H1 (cell line): ENCODE measurements around the gene GDE1. TPM values are rescaled to one million over a fixed set of nuclear protein-coding genes. Genes with fewer than 3 reads are reported as not detected.

ENCODE experiments used
- CTCF ChIA-PET: fragments of 300-600 bp; sonication (Branson Sonifier 250); formaldehyde crosslinking; loops from one replicate; lab custom pipeline; 2021; ENCODE audit not compliant: partially characterized antibody; lab: Charles Lee
- POLR2A ChIA-PET: fragments of 300-600 bp; sonication (Branson Sonifier 250); formaldehyde crosslinking; loops from one replicate; lab custom pipeline; 2021; ENCODE audit warnings: inconsistent platforms; ENCODE audit not compliant: partially characterized antibody; lab: Charles Lee
- DNase-seq, 2 experiments: peaks; one replicate each; pipeline versions ENCODE4 v3.0.0 to v3.0.0-alpha.2; 2010 to 2022; ENCODE audit warnings: low spot score in 2 of 2, low read depth in 1 of 2, mixed read lengths in 1 of 2
- FAIRE-seq: peaks from 2 replicates; lab custom pipeline; 2011; peaks lifted over from hg19 to GRCh38; lab: Jason Lieb, UNC
- H2AFZ ChIP-seq: 2 replicates; pipeline ENCODE4 v1.8.1; 2012; ENCODE audit warnings: low read length, inconsistent platforms
- H2AK5ac ChIP-seq: 2 replicates; pipeline ENCODE4 v1.6.1; 2013; ENCODE audit warnings: low read depth, low read length
- H2BK120ac ChIP-seq: replicated peaks from 2 replicates; pipeline ENCODE3; 2013; ENCODE audit warnings: low read depth, low read length, inconsistent platforms
- H2BK12ac ChIP-seq: 2 replicates; pipeline ENCODE4 v1.6.1; 2013; ENCODE audit warnings: low read depth, low read length
- H2BK15ac ChIP-seq: 2 replicates; pipeline ENCODE4 v1.6.1; 2013; ENCODE audit warnings: low read length
- H2BK20ac ChIP-seq: 2 replicates; pipeline ENCODE4 v1.6.1; 2013; ENCODE audit warnings: low read length
- H2BK5ac ChIP-seq: 2 replicates; pipeline ENCODE4 v1.6.1; 2013; ENCODE audit warnings: low read depth, low read length
- H3K14ac ChIP-seq: 2 replicates; pipeline ENCODE4 v1.6.1; 2013; ENCODE audit warnings: inconsistent platforms; ENCODE audit not compliant: insufficient read length
- H3K18ac ChIP-seq: 2 replicates; pipeline ENCODE4 v1.6.1; 2013; ENCODE audit warnings: low read length; ENCODE audit errors: extremely low read depth
- H3K23ac ChIP-seq: 2 replicates; pipeline ENCODE4 v1.6.1; 2013; ENCODE audit warnings: inconsistent platforms; ENCODE audit not compliant: insufficient read length
- H3K23me2 ChIP-seq: 2 replicates; pipeline ENCODE4 v1.6.1; 2013; ENCODE audit warnings: low read depth, low read length
- H3K27ac ChIP-seq: 2 replicates; pipeline ENCODE4 v1.6.1; 2011; ENCODE audit warnings: low read depth, low read length, inconsistent platforms
- H3K27me3 ChIP-seq, 4 experiments: replicated peaks in 1 of 4; 1 replicate in 1 of 4; 2 replicates in 3 of 4; pipeline versions ENCODE4 v1.6.1 to v1.8.1; 2011 to 2013; ENCODE audit warnings: low read length in 3 of 4, mild to moderate bottlenecking in 3 of 4, inconsistent platforms in 2 of 4, mixed read lengths in 2 of 4, moderate library complexity in 1 of 4; ENCODE audit not compliant: control insufficient read depth in 3 of 4, insufficient read depth in 3 of 4; ENCODE audit errors: extremely low read depth in 1 of 4
- H3K36me3 ChIP-seq, 4 experiments: 2 replicates each; pipeline versions ENCODE4 v1.6.1 to v1.8.1; 2011 to 2013; ENCODE audit warnings: mild to moderate bottlenecking in 4 of 4, low read length in 3 of 4, moderate library complexity in 2 of 4, control low read depth in 1 of 4, inconsistent platforms in 1 of 4; ENCODE audit not compliant: insufficient read depth in 4 of 4, control insufficient read depth in 2 of 4
- H3K4ac ChIP-seq: replicated peaks from 2 replicates; pipeline ENCODE3; 2013; ENCODE audit warnings: low read length, low read depth, mixed read lengths, inconsistent platforms; ENCODE audit not compliant: insufficient read length
- H3K4me1 ChIP-seq, 4 experiments: replicated peaks in 1 of 4; 1 replicate in 1 of 4; 2 replicates in 3 of 4; pipeline versions ENCODE4 v1.6.1 to v1.8.1; 2011 to 2013; ENCODE audit warnings: low read length in 3 of 4, inconsistent platforms in 2 of 4, mixed read lengths in 1 of 4; ENCODE audit not compliant: insufficient read depth in 4 of 4, control insufficient read depth in 3 of 4
- H3K4me2 ChIP-seq, 2 experiments: 2 replicates each; pipeline versions ENCODE4 v1.6.1 to v1.8.1; 2011 to 2013; ENCODE audit warnings: low read depth in 2 of 2, low read length in 2 of 2, control low read depth in 1 of 2, inconsistent platforms in 1 of 2, mild to moderate bottlenecking in 1 of 2; ENCODE audit not compliant: insufficient read depth in 1 of 2
- H3K4me3 ChIP-seq, 4 experiments: fragments of 200-600, 300-600 bp in 1 of 4; sonication (generic), shearing (Covaris generic), sonication (Bioruptor Twin) in 1 of 4; 2 replicates each; pipeline versions ENCODE4 v1.5.1 to v1.8.1; 2011 to 2016; ENCODE audit warnings: low read length in 4 of 4, low read depth in 3 of 4, control low read depth in 2 of 4, inconsistent platforms in 2 of 4, mild to moderate bottlenecking in 2 of 4, mixed read lengths in 1 of 4, moderate library complexity in 1 of 4; ENCODE audit not compliant: insufficient read depth in 2 of 4; ENCODE audit errors: extremely low read depth in 1 of 4
- H3K56ac ChIP-seq: replicated peaks from 2 replicates; pipeline ENCODE3; 2013; ENCODE audit warnings: low read depth, mild to moderate bottlenecking, mixed read lengths, low read length, inconsistent platforms; ENCODE audit not compliant: insufficient read length
- H3K79me1 ChIP-seq: 2 replicates; pipeline ENCODE4 v1.6.1; 2013; ENCODE audit warnings: low read depth, low read length, control low read depth
- H3K79me2 ChIP-seq, 2 experiments: 2 replicates each; pipeline versions ENCODE4 v1.6.1 to v1.8.1; 2012 to 2013; ENCODE audit warnings: low read length in 2 of 2, mild to moderate bottlenecking in 2 of 2, inconsistent platforms in 1 of 2; ENCODE audit not compliant: insufficient read depth in 2 of 2, control insufficient read depth in 1 of 2
- H3K9ac ChIP-seq, 4 experiments: replicated peaks in 1 of 4; 1 replicate in 1 of 4; 2 replicates in 3 of 4; pipeline versions ENCODE4 v1.6.1 to v1.8.1; 2011 to 2013; ENCODE audit warnings: low read depth in 3 of 4, low read length in 3 of 4, control low read depth in 2 of 4, mild to moderate bottlenecking in 2 of 4, moderate library complexity in 2 of 4, inconsistent platforms in 1 of 4; ENCODE audit errors: extremely low read depth in 1 of 4
- H3K9me3 ChIP-seq, 2 experiments: 2 replicates each; pipeline versions ENCODE4 v1.6.1 to v1.8.1; 2012 to 2013; ENCODE audit warnings: mild to moderate bottlenecking in 2 of 2, moderate library complexity in 2 of 2, control low read depth in 1 of 2, inconsistent platforms in 1 of 2, low read depth in 1 of 2, low read length in 1 of 2, mixed read lengths in 1 of 2; ENCODE audit not compliant: insufficient read depth in 2 of 2
- H4K20me1 ChIP-seq, 2 experiments: replicated peaks in 1 of 2; 2 replicates each; pipeline versions ENCODE3 to v1.8.1; 2011 to 2013; ENCODE audit warnings: inconsistent platforms in 2 of 2, low read length in 2 of 2, mild to moderate bottlenecking in 1 of 2; ENCODE audit not compliant: insufficient read depth in 2 of 2, control insufficient read depth in 1 of 2
- H4K5ac ChIP-seq: 2 replicates; pipeline ENCODE4 v1.6.1; 2013; ENCODE audit warnings: low read length, low read depth, mixed read lengths, inconsistent platforms; ENCODE audit not compliant: insufficient read length
- H4K8ac ChIP-seq: 2 replicates; pipeline ENCODE4 v1.8.0; 2013; ENCODE audit warnings: mild to moderate bottlenecking, moderate library complexity, low read length, inconsistent platforms; ENCODE audit not compliant: insufficient read depth; ENCODE audit errors: extremely low read depth
- H4K91ac ChIP-seq: replicated peaks from 2 replicates; pipeline ENCODE3; 2013; ENCODE audit warnings: low read length, mixed read lengths, inconsistent platforms; ENCODE audit not compliant: insufficient read length
- CHD2 ChIP-seq: IDR thresholded peaks from 2 replicates; pipeline ENCODE4 v1.6.1; 2012; ENCODE audit warnings: low read length, improper control_type of control experiment
- CREB1 ChIP-seq: IDR thresholded peaks from 2 replicates; pipeline ENCODE4 v1.6.1; 2012; ENCODE audit warnings: inconsistent platforms
- CTBP2 ChIP-seq: IDR thresholded peaks from 2 replicates; pipeline ENCODE4 v1.7.0; 2011; ENCODE audit warnings: borderline replicate concordance, mild to moderate bottlenecking, moderate library complexity, mixed read lengths, low read length; ENCODE audit not compliant: insufficient read depth, insufficient read length
- E2F6 ChIP-seq: IDR thresholded peaks from 2 replicates; pipeline ENCODE4 v1.6.1; 2012; ENCODE audit warnings: inconsistent platforms
- JUN ChIP-seq: IDR thresholded peaks from 2 replicates; pipeline ENCODE4 v1.6.1; 2011; ENCODE audit warnings: low read depth, mild to moderate bottlenecking, improper control_type of control experiment, low read length
- KDM1A ChIP-seq: fragments of 200-600, 300-600 bp; sonication (generic); IDR thresholded peaks from 2 replicates; pipeline ENCODE4 v1.7.1; 2016; ENCODE audit warnings: mild to moderate bottlenecking, low read length, borderline replicate concordance
- KDM4A ChIP-seq: IDR thresholded peaks from one replicate; pipeline ENCODE4 v1.7.1; 2012; ENCODE audit warnings: low read depth, mild to moderate bottlenecking, moderate library complexity, low read length, inconsistent platforms; ENCODE audit not compliant: severe bottlenecking
- MAX ChIP-seq: IDR thresholded peaks from 2 replicates; pipeline ENCODE4 v1.6.1; 2012; ENCODE audit warnings: inconsistent platforms
- NANOG ChIP-seq: IDR thresholded peaks from 2 replicates; pipeline ENCODE4 v1.6.1; 2011; ENCODE audit warnings: low read length, low read depth, mild to moderate bottlenecking, inconsistent platforms; ENCODE audit not compliant: insufficient read depth, poor library complexity, severe bottlenecking
- POLR2AphosphoS5 ChIP-seq: IDR thresholded peaks from 2 replicates; pipeline ENCODE4 v1.6.1; 2011; ENCODE audit warnings: low read depth, low read length
- SIRT6 ChIP-seq: IDR thresholded peaks from one replicate; pipeline ENCODE4 v1.7.1; 2012; ENCODE audit warnings: low read length, inconsistent platforms
- SP4 ChIP-seq: IDR thresholded peaks from 2 replicates; pipeline ENCODE4 v1.6.1; 2012; ENCODE audit warnings: low read length, inconsistent platforms
- TAF1 ChIP-seq: IDR thresholded peaks from 2 replicates; pipeline ENCODE4 v1.6.1; 2011; ENCODE audit warnings: mild to moderate bottlenecking, low read depth, low read length
- TAF7 ChIP-seq: optimal IDR thresholded peaks from 2 replicates; pipeline ENCODE3; 2011; ENCODE audit warnings: low read depth, mild to moderate bottlenecking, inconsistent platforms, low read length, moderate library complexity, borderline replicate concordance
- TBP ChIP-seq: IDR thresholded peaks from 2 replicates; pipeline ENCODE4 v1.6.1; 2011; ENCODE audit warnings: low read depth, low read length, improper control_type of control experiment
- WGBS, 2 experiments: shearing (Covaris generic) in 1 of 2; methylation state at CpG; one replicate each; pipeline versions ENCODE4 v1.1.6 to v1.1.7; 2013 to 2015; ENCODE audit warnings: low lambda C conversion rate in 2 of 2, mixed read lengths in 2 of 2, inconsistent platforms in 1 of 2, low coverage in 1 of 2, missing lambda C conversion rate in 1 of 2; ENCODE audit not compliant: insufficient replicate concordance in 2 of 2, insufficient coverage in 1 of 2, insufficient read length in 1 of 2; ENCODE audit errors: extremely low coverage in 1 of 2, missing lambda C conversion rate in 1 of 2; 5-methylcytosine and 5-hydroxymethylcytosine counted together
- polyA plus RNA-seq, 7 experiments: library from polyadenylated mRNA; depleted of rRNA in 3 of 7; stranded (reverse) in 5 of 7; unstranded in 2 of 7; fragments of >200 nt in 5 of 7; fragments of 200-250 nt in 2 of 7; gene quantifications; 1 replicate in 5 of 7; 2 replicates in 1 of 7; 4 replicates in 1 of 7; pipeline versions ENCODE4 v1.2.1 to v1.2.3, GENCODE V29; 2011 to 2013; ENCODE audit warnings: missing spikeins in 2 of 7, mixed read lengths in 2 of 7
- total RNA-seq: library from RNA; stranded (reverse); fragmentation: NEBNext Ultra II Directional; extraction: Animal tissue kit (Norgen Biotek cat#: 25700); gene quantifications from 2 replicates; pipeline ENCODE4 v1.2.1, GENCODE V29; 2021

Gene GDE1
- total and polyA plus RNA-seq, 2 of the 8 experiments (the other 6 are each of a cell fraction or from before 2014, with no cell fraction given) = 29.2 to 70.8 TPM

- DNase-seq (no peak), FAIRE-seq (no peak)
- no peak overlapping the region for H3K9ac ChIP-seq
- H3K4me2 ChIP-seq = no peak overlapping the region
- WGBS, 2 experiments = 97% methylated on average over 3 of the region's 3 CpGs; no CpG with 5 or more reads in 1 of the 2 experiments
- peaks cover 3 to 36% (median 15%) of the 10 kb centered on the region in 4 experiments for H3K36me3 ChIP-seq
- H2BK12ac ChIP-seq = no peak overlapping the region
- H2BK120ac ChIP-seq = no peak overlapping the region
- ChIA-PET POLR2A (interaction anchor here (1.3 kb wide), 1 partner anchor 25 kb away, joined by 4 read pairs; the partner anchor contains the start of gene CCP110), CTCF (no interaction called here)
- no peak overlapping the region for H4K5ac ChIP-seq
- H3K23ac ChIP-seq = no peak overlapping the region
- no peak overlapping the region for H3K4ac ChIP-seq
- H3K4me1 ChIP-seq = no peaks in the 10 kb centered on the region
- no peaks in the 10 kb centered on the region for H3K23me2 ChIP-seq
- no peaks in the 10 kb centered on the region for H4K20me1 ChIP-seq
- H3K27me3 ChIP-seq = no peaks in the 10 kb centered on the region
- no peak overlapping the region for H2AK5ac ChIP-seq
- H2BK20ac ChIP-seq = no peak overlapping the region
- no peak overlapping the region for H2AFZ ChIP-seq
- no peak overlapping the region for H3K14ac ChIP-seq
- H3K18ac ChIP-seq = no peak overlapping the region
- H3K4me3 ChIP-seq = no peak overlapping the region
- no peak overlapping the region for H4K8ac ChIP-seq
- H3K56ac ChIP-seq = no peak overlapping the region
- no peak overlapping the region for H4K91ac ChIP-seq
- no peak overlapping the region for H2BK15ac ChIP-seq
- no peaks in the 10 kb centered on the region for H3K9me3 ChIP-seq
- no peak overlapping the region for H2BK5ac ChIP-seq
- H3K27ac ChIP-seq = no peak overlapping the region
- H3K79me2 ChIP-seq = no peaks in the 10 kb centered on the region
- no peaks in the 10 kb centered on the region for H3K79me1 ChIP-seq
- TF ChIP-seq JUN = no peak
- no peak for TF ChIP-seq TAF7
- no peak for TF ChIP-seq TAF1
- no peak for TF ChIP-seq CREB1
- TF ChIP-seq TBP = no peak
- no peak for TF ChIP-seq MAX
- TF ChIP-seq SIRT6 = no peak
- no peak for TF ChIP-seq KDM4A
- TF ChIP-seq CHD2 = no peak
- no peak for TF ChIP-seq KDM1A
- no peak for TF ChIP-seq NANOG
- no peak for TF ChIP-seq E2F6
- no peak for TF ChIP-seq POLR2AphosphoS5
- no peak for TF ChIP-seq SP4
- TF ChIP-seq CTBP2 = no peak
These were observed 26.2 kb upstream of the GDE1 start for GRCh38 chr16:19548144-19548543.
